H9 (cell line): Measurements from ENCODE around the gene SIRPB1. TPM values are rescaled to one million over a fixed set of nuclear protein-coding genes. Genes with fewer than 3 reads are reported as not detected.
"Not testable (repeated sequence)": the region's sequence is repeated elsewhere in the genome, so short reads cannot be mapped to it uniquely, and the experiment has no call there.

Experiments
- DNase-seq: peaks from one replicate; pipeline ENCODE4 v3.0.0-alpha.2; 2017
- H2AFZ ChIP-seq: one replicate; pipeline ENCODE4 v1.6.1; 2013; ENCODE audit warnings: mild to moderate bottlenecking, low read length, control low read depth, moderate library complexity
- H2AK5ac ChIP-seq: 2 replicates; pipeline ENCODE4 v1.6.1; 2013; ENCODE audit warnings: low read length, control low read depth, mixed read lengths; ENCODE audit not compliant: insufficient read length
- H2BK120ac ChIP-seq: one replicate; pipeline ENCODE4 v1.6.1; 2013; ENCODE audit warnings: low read depth, mild to moderate bottlenecking, low read length, control low read depth, inconsistent platforms; ENCODE audit not compliant: poor library complexity, severe bottlenecking
- H2BK12ac ChIP-seq: 2 replicates; pipeline ENCODE4 v1.6.1; 2013; ENCODE audit warnings: low read length, control low read depth, mixed read lengths, low read depth; ENCODE audit not compliant: insufficient read length
- H2BK15ac ChIP-seq: 2 replicates; pipeline ENCODE4 v1.6.1; 2013; ENCODE audit warnings: low read depth, low read length, control low read depth
- H2BK20ac ChIP-seq: one replicate; pipeline ENCODE4 v1.6.1; 2013; ENCODE audit warnings: low read depth, mild to moderate bottlenecking, low read length, control low read depth, inconsistent platforms; ENCODE audit not compliant: poor library complexity, severe bottlenecking
- H2BK5ac ChIP-seq: 2 replicates; pipeline ENCODE4 v1.6.1; 2013; ENCODE audit warnings: low read length, control low read depth, mixed read lengths; ENCODE audit not compliant: insufficient read length
- H3K14ac ChIP-seq: 2 replicates; pipeline ENCODE4 v1.6.1; 2013; ENCODE audit warnings: low read length, control low read depth; ENCODE audit not compliant: insufficient read depth
- H3K18ac ChIP-seq: 2 replicates; pipeline ENCODE4 v1.6.1; 2013; ENCODE audit warnings: low read depth, mild to moderate bottlenecking, mixed read lengths, low read length, control low read depth; ENCODE audit not compliant: insufficient read length
- H3K23ac ChIP-seq: 2 replicates; pipeline ENCODE4 v1.6.1; 2013; ENCODE audit warnings: low read length, control low read depth, mixed read lengths, low read depth; ENCODE audit not compliant: insufficient read length
- H3K23me2 ChIP-seq: 2 replicates; pipeline ENCODE4 v1.6.1; 2013; ENCODE audit warnings: low read depth, mild to moderate bottlenecking, mixed read lengths, low read length, control low read depth; ENCODE audit not compliant: insufficient read length, poor library complexity, severe bottlenecking
- H3K27ac ChIP-seq: 2 replicates; pipeline ENCODE4 v1.5.1; 2013; ENCODE audit warnings: low read length, control low read depth, mixed read lengths, low read depth; ENCODE audit not compliant: insufficient read length
- H3K27me3 ChIP-seq: 2 replicates; pipeline ENCODE4 v1.6.1; 2013; ENCODE audit warnings: low read length, control low read depth, inconsistent platforms; ENCODE audit not compliant: insufficient read depth
- H3K4ac ChIP-seq: 2 replicates; pipeline ENCODE4 v1.6.1; 2013; ENCODE audit warnings: low read depth, mild to moderate bottlenecking, control low read depth, inconsistent platforms, low read length, moderate library complexity
- H3K4me1 ChIP-seq: 2 replicates; pipeline ENCODE4 v1.6.1; 2013; ENCODE audit warnings: low read length, control low read depth, inconsistent platforms; ENCODE audit not compliant: insufficient read depth
- H3K4me2 ChIP-seq: 2 replicates; pipeline ENCODE4 v1.6.1; 2013; ENCODE audit warnings: low read length, control low read depth, mixed read lengths; ENCODE audit not compliant: insufficient read length, insufficient read depth
- H3K56ac ChIP-seq: 2 replicates; pipeline ENCODE4 v1.6.1; 2013; ENCODE audit warnings: low read depth, mild to moderate bottlenecking, mixed read lengths, low read length, control low read depth; ENCODE audit not compliant: insufficient read length
- H3K79me1 ChIP-seq: 2 replicates; pipeline ENCODE4 v1.6.1; 2013; ENCODE audit warnings: low read depth, mild to moderate bottlenecking, moderate library complexity, low read length, control low read depth, inconsistent platforms; ENCODE audit not compliant: insufficient read depth, poor library complexity, severe bottlenecking
- H3K79me2 ChIP-seq: 2 replicates; pipeline ENCODE4 v1.6.1; 2013; ENCODE audit warnings: low read length, control low read depth, inconsistent platforms; ENCODE audit not compliant: insufficient read depth
- H3K9ac ChIP-seq: 2 replicates; pipeline ENCODE4 v1.6.1; 2013; ENCODE audit warnings: low read length, control low read depth, mixed read lengths; ENCODE audit not compliant: insufficient read length; ENCODE audit errors: extremely low read depth
- H3K9me3 ChIP-seq: one replicate; pipeline ENCODE4 v1.6.1; 2013; ENCODE audit warnings: low read depth, low read length, inconsistent platforms; ENCODE audit not compliant: control insufficient read depth
- H3T11ph ChIP-seq: one replicate; pipeline ENCODE4 v1.6.1; 2013; ENCODE audit warnings: mild to moderate bottlenecking, low read length, control low read depth, inconsistent platforms
- H4K20me1 ChIP-seq: one replicate; pipeline ENCODE4 v1.6.1; 2013; ENCODE audit not compliant: control insufficient read depth, insufficient read length, insufficient read depth
- H4K5ac ChIP-seq: 2 replicates; pipeline ENCODE4 v1.6.1; 2013; ENCODE audit warnings: low read depth, mild to moderate bottlenecking, mixed read lengths, low read length, control low read depth; ENCODE audit not compliant: insufficient read length
- H4K8ac ChIP-seq: replicated peaks from 2 replicates; pipeline ENCODE4 v1.6.1; 2013; ENCODE audit warnings: low read length, control low read depth, mixed read lengths, low read depth; ENCODE audit not compliant: insufficient read length
- H4K91ac ChIP-seq: 2 replicates; pipeline ENCODE4 v1.6.1; 2013; ENCODE audit warnings: low read depth, mild to moderate bottlenecking, moderate library complexity, mixed read lengths, low read length, control low read depth; ENCODE audit not compliant: insufficient read length
- H3K27ac Mint-ChIP-seq, 3 experiments: 2 replicates in 2 of 3; 3 replicates in 1 of 3; pipeline ENCODE4 v1.8.0; 2020 to 2021; ENCODE audit warnings: mixed read lengths in 3 of 3, mild to moderate bottlenecking in 1 of 3, moderate library complexity in 1 of 3
- H3K27me3 Mint-ChIP-seq: 2 replicates; pipeline ENCODE4 v1.8.0; 2021; ENCODE audit warnings: low read depth, mild to moderate bottlenecking, moderate library complexity, mixed read lengths
- H3K36me3 Mint-ChIP-seq, 3 experiments: 2 replicates in 2 of 3; 3 replicates in 1 of 3; pipeline ENCODE4 v1.8.0; 2020 to 2021; ENCODE audit warnings: low read depth in 3 of 3, mixed read lengths in 3 of 3; ENCODE audit not compliant: insufficient read depth in 1 of 3
- H3K4me1 Mint-ChIP-seq, 2 experiments: 2 replicates each; pipeline ENCODE4 v1.8.0; 2020; ENCODE audit warnings: mixed read lengths in 2 of 2
- H3K4me3 Mint-ChIP-seq, 2 experiments: 2 replicates in 1 of 2; 3 replicates in 1 of 2; pipeline ENCODE4 v1.8.0; 2020 to 2021; ENCODE audit warnings: mild to moderate bottlenecking in 2 of 2, mixed read lengths in 2 of 2, moderate library complexity in 1 of 2
- H3K9me3 Mint-ChIP-seq, 2 experiments: 2 replicates in 1 of 2; 3 replicates in 1 of 2; pipeline ENCODE4 v1.8.0; 2020; ENCODE audit warnings: mild to moderate bottlenecking in 2 of 2, mixed read lengths in 2 of 2, moderate library complexity in 1 of 2
- CTCF ChIP-seq: fragments of 200-600 bp; sonication (generic); conservative IDR thresholded peaks from 3 replicates; pipeline ENCODE4 v1.8.0; 2021; ENCODE audit warnings: antibody characterized with exemption, mild to moderate bottlenecking
- WGBS: extraction: QIAGEN DNeasy Blood & Tissue Kit; methylation state at CpG from one replicate; pipeline ENCODE4 v1.1.7; 2013; ENCODE audit warnings: missing lambda C conversion rate, low lambda C conversion rate, mixed read lengths; ENCODE audit not compliant: insufficient read length; ENCODE audit errors: extremely low coverage; 5-methylcytosine and 5-hydroxymethylcytosine counted together
- total RNA-seq: library from RNA; stranded (reverse); gene quantifications from 2 replicates; pipeline ENCODE4 v1.2.1, GENCODE V29; 2021

Gene SIRPB1
- total RNA-seq, 1 experiment from 2014 or later = 1.0 TPM

GRCh38 chr20:1577906-1578305 lies 41.9 kb downstream of the SIRPB1 start:
- Histone ChIP-seq H2AFZ (no peak overlapping the region), H3K4me2 (no peak overlapping the region), H3T11ph (no peak overlapping the region), H3K79me2 (no peaks in the 10 kb centered on the region), H3K27me3 (no peaks in the 10 kb centered on the region), H3K9me3 (no peaks in the 10 kb centered on the region), H3K18ac (no peak overlapping the region), H4K20me1 (no peaks in the 10 kb centered on the region), H4K91ac (no peak overlapping the region), H3K23me2 (no peaks in the 10 kb centered on the region), H3K4ac (no peak overlapping the region), H2AK5ac (no peak overlapping the region), H3K23ac (no peak overlapping the region), H2BK5ac (no peak overlapping the region), H3K4me1 (no peaks in the 10 kb centered on the region), H3K9ac (no peak overlapping the region), H2BK120ac (no peak overlapping the region), H3K14ac (no peak overlapping the region; the same call in 1 of the 2 replicates), H2BK15ac (no peak overlapping the region), H2BK20ac (no peak overlapping the region), H3K56ac (no peak overlapping the region), H4K8ac (no peak overlapping the region), H3K27ac (no peak overlapping the region), H3K79me1 (no peaks in the 10 kb centered on the region), H4K5ac (no peak overlapping the region), H2BK12ac (no peak overlapping the region)
- WGBS = no CpG with 5 or more reads among the region's 4 CpGs
- H3K27me3 Mint-ChIP-seq = no peaks in the 10 kb centered on the region; the same call in 1 of the 2 replicates
- H3K9me3 Mint-ChIP-seq = no peaks in the 10 kb centered on the region; a peak in 1 of 5 replicates
- no peak for DNase-seq
- no peaks in the 10 kb centered on the region for H3K36me3 Mint-ChIP-seq
- H3K4me3 Mint-ChIP-seq = no peak overlapping the region
- no peak for TF ChIP-seq CTCF
- no peaks in the 10 kb centered on the region for H3K4me1 Mint-ChIP-seq
- H3K27ac Mint-ChIP-seq = no peak overlapping the region

GRCh38 chr20:1577313-1577712 lies 42.5 kb downstream of the SIRPB1 start:
- not testable (repeated sequence) for H3K27ac Mint-ChIP-seq, H3K9me3 Mint-ChIP-seq

More at GRCh38 chr20:1577313-1577712, 42.5 kb downstream of the SIRPB1 start:
- not testable (repeated sequence) for H3K27me3 ChIP-seq, H2BK12ac ChIP-seq, H3K4me1 ChIP-seq, H3K27me3 Mint-ChIP-seq, H3K56ac ChIP-seq, H2BK20ac ChIP-seq, H3K4me2 ChIP-seq, H2BK120ac ChIP-seq, H3K79me2 ChIP-seq, H3K18ac ChIP-seq, H3K23me2 ChIP-seq, H3T11ph ChIP-seq, H2AK5ac ChIP-seq, H2AFZ ChIP-seq, H2BK15ac ChIP-seq, DNase-seq, H4K91ac ChIP-seq, H2BK5ac ChIP-seq, H3K9ac ChIP-seq, H3K9me3 ChIP-seq, H3K14ac ChIP-seq, H3K4me1 Mint-ChIP-seq, H3K23ac ChIP-seq, H3K36me3 Mint-ChIP-seq, H4K20me1 ChIP-seq, H3K27ac ChIP-seq, H3K4me3 Mint-ChIP-seq, H4K8ac ChIP-seq, H4K5ac ChIP-seq, H3K79me1 ChIP-seq, H3K4ac ChIP-seq
- no CpG with 5 or more reads among the region's 2 CpGs for WGBS
